Stimulated activated CD4-positive, alpha-beta T cell treated with anti-CD3 and anti-CD28 coated beads, Interleukin-2, amount 100 ng/mL, for 4 hours (primary cell): Measurements from ENCODE around the gene COL9A3.

Source experiments
- DNase-seq: peaks from one replicate; pipeline ENCODE4 v3.0.0-alpha.2; 2020; ENCODE audit warnings: low read depth

The COL9A3 gene

GRCh38 chr20:62811320-62811719 lies 5.5 kb upstream of the COL9A3 start:
- no peak for DNase-seq

GRCh38 chr20:62811720-62812119 lies 5.1 kb upstream of the COL9A3 start:
- no peak for DNase-seq

- DNase-seq: no peak
Observed at GRCh38 chr20:62812181-62812906, 4.5 kb upstream of the COL9A3 start.

GRCh38 chr20:62812907-62813200 lies 4.0 kb upstream of the COL9A3 start:
- no peak for DNase-seq

- no peak for DNase-seq
Observed at GRCh38 chr20:62813588-62813987, 3.3 kb upstream of the COL9A3 start.

- no peak for DNase-seq
Observed at GRCh38 chr20:62814060-62814708, 2.7 kb upstream of the COL9A3 start.

- DNase-seq: no peak
Observed at GRCh38 chr20:62814709-62815065, 2.2 kb upstream of the COL9A3 start.

- no peak for DNase-seq
Observed at GRCh38 chr20:62815066-62815991, 1.5 kb upstream of the COL9A3 start.

- no peak for DNase-seq
Observed at GRCh38 chr20:62816031-62816883, 593 bp upstream of the COL9A3 start.

- no peak for DNase-seq
Observed at GRCh38 chr20:62817975-62818591, 1.2 kb downstream of the COL9A3 start.

GRCh38 chr20:62818592-62819493 lies 2.0 kb downstream of the COL9A3 start:
- no peak for DNase-seq

GRCh38 chr20:62819494-62820174 lies 2.8 kb downstream of the COL9A3 start:
- DNase-seq: no peak

GRCh38 chr20:62820208-62820961 lies 3.5 kb downstream of the COL9A3 start:
- no peak for DNase-seq

GRCh38 chr20:62820962-62821725 lies 4.3 kb downstream of the COL9A3 start:
- DNase-seq: no peak

GRCh38 chr20:62821726-62822210 lies 4.9 kb downstream of the COL9A3 start:
- no peak for DNase-seq

- DNase-seq: no peak
Observed at GRCh38 chr20:62822239-62822787, 5.5 kb downstream of the COL9A3 start.

GRCh38 chr20:62822788-62823651 lies 6.2 kb downstream of the COL9A3 start:
- DNase-seq: no peak
